GM19467 (cell line): Measurements from ENCODE around the gene PTPN6.

Source experiments
- ATAC-seq: cut with Tn5 transposase; IDR thresholded peaks from one replicate; pipeline ENCODE4 v1.9.1; 2021; ENCODE audit warnings: mild to moderate bottlenecking, moderate library complexity; ENCODE audit not compliant: unreplicated experiment

The PTPN6 gene

GRCh38 chr12:6921996-6922946 is 28.9 kb upstream of the PTPN6 start:
- ATAC-seq, result no peak

DNA sequence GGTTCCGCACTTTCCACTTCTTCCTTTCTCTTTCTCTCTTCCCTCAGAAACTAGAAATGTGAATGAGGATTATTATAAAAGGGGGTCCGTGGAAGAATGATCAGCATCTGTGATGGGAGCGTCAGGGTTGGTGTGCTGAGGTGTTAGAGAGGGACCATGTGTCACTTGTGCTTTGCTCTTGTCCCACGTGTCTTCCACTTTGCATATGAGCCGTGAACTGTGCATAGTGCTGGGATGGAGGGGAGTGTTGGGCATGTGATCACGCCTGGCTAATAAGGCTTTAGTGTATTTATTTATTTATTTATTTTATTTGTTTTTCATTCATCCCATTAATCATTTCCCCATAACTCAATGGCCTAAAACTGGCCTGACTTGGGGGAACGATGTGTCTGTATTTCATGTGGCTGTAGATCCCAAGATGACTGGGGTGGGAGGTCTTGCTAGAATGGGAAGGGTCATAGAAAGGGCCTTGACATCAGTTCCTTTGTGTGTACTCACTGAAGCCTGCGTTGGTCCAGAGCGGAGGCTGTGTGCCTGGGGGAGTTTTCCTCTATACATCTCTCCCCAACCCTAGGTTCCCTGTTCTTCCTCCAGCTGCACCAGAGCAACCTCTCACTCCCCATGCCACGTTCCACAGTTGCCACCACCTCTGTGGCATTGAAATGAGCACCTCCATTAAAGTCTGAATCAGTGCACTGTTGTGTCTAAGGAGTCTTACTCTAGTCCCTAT is 28.0 kb upstream of the PTPN6 start:
- ATAC-seq, result no peak

GRCh38 chr12:6923851-6924250 is 27.3 kb upstream of the PTPN6 start:
- ATAC-seq, result no peak

DNA sequence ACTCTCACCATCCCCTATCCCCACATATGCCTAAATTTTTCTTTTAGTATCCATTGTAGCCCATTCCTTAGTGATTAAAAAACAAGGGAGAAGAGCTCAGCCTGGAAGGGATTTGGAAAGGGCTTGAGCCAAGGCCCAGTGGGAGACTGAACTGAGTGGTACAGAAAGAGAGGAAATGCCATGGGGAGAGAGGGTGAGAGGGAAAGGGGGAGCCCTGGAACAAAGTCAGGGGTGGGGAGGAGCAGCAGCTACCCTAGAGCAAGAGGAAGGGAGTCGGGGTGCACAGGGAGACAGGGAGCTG is 26.0 kb upstream of the PTPN6 start:
- no peak for ATAC-seq

- no peak for ATAC-seq
Measured at GRCh38 chr12:6925540-6926279, 25.4 kb upstream of the PTPN6 start.

DNA sequence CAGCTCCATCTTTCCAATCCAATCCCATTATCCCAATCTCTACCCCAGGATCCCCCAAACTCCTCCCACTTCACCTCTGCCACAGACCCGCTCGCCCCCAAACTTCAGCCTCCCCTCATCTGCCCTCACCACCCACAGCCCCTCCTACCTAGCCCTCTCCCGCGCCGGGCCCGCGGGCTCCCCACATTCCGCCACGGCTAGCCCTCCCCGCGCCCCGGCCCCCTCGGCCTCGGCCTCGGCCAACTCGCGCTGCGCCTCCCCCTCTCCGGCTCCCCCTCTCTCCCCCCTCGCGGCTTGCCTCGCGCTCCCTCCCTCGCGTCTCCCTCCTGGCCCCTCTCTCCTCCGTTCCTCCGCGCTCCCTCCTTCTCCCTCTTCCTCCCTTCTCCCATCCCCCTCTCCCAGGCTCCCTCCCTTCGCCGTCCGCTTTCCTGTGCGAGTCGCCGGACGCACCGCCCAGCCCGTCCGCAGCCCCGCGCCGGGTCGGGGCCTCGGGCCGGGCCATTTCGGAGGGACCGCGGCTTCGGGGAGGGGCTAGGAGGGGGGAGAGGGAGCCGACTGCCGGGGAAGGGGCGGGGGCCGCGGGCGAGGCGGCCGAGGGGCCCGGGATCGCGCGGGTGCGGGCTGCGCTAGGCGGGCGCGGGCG is 23.7 kb upstream of the PTPN6 start, which contains the start of gene ATN1:
TSS of gene ATN1 (plus strand) at position 581 of the 643 bp plus-strand sequence. CDS start 6,043 bp downstream, outside the sequence.
- no peak for ATAC-seq

- ATAC-seq, result no peak
Measured at GRCh38 chr12:6928022-6928702, 23.0 kb upstream of the PTPN6 start.

GRCh38 chr12:6928703-6929407 is 22.3 kb upstream of the PTPN6 start:
- ATAC-seq, result no peak

DNA sequence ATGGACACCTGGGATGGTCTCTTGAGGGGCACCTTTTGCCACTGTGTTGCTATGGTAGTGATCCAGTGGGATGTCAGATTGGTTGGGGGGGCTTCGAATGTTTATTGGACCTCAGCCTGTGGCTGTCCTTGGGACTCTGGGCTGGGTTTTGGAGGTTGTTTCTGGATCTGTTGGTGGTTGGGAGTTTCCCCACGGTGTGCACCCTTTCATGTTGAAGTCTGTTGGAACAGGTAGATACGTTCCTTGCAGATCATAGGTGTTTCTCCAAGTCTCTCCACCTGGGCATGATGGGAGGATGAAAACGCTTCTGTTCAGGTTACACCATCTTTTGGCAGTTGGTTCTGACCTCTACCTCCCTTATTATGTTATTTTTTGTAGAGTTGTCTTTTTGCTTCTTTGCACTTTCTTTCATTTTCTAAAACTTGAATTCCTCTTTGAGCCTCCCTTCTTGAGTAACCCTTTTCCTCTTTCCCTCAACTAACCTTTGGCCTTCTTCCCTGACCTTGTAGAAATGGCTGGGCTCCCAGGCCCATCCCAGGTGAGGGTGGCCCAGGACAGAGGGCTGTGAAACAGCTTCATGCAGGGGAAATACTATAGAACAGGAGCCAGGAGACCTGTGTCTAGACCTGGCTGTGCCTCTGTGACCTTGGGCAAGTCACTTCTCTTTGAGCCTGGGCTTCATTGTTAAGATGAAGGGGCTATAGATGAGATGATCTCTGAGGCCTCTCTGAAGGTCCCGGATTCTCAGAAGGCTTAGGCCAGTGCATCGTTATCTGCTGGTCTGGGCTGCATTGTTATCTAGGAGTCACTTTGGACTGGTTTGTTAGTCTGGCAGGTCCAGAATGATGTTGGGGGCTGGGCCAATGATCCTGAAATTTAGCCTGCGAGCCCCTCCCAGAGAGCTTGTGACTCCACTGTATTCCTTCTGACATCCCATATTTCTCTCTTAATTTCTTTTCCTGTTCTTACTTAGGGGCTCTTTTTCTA is 21.4 kb upstream of the PTPN6 start:
- no peak for ATAC-seq

GRCh38 chr12:6932766-6933165 is 18.4 kb upstream of the PTPN6 start:
- no peak for ATAC-seq

GRCh38 chr12:6934110-6934509 is 17.0 kb upstream of the PTPN6 start:
- ATAC-seq, result no peak

GRCh38 chr12:6935371-6936193 is 15.6 kb upstream of the PTPN6 start:
- ATAC-seq, result no peak

- ATAC-seq, result no peak
Measured at GRCh38 chr12:6936194-6936635, 14.9 kb upstream of the PTPN6 start.

- peak; percentile 7 for ATAC-seq
Measured at GRCh38 chr12:6936636-6937480, 14.3 kb upstream of the PTPN6 start.

DNA sequence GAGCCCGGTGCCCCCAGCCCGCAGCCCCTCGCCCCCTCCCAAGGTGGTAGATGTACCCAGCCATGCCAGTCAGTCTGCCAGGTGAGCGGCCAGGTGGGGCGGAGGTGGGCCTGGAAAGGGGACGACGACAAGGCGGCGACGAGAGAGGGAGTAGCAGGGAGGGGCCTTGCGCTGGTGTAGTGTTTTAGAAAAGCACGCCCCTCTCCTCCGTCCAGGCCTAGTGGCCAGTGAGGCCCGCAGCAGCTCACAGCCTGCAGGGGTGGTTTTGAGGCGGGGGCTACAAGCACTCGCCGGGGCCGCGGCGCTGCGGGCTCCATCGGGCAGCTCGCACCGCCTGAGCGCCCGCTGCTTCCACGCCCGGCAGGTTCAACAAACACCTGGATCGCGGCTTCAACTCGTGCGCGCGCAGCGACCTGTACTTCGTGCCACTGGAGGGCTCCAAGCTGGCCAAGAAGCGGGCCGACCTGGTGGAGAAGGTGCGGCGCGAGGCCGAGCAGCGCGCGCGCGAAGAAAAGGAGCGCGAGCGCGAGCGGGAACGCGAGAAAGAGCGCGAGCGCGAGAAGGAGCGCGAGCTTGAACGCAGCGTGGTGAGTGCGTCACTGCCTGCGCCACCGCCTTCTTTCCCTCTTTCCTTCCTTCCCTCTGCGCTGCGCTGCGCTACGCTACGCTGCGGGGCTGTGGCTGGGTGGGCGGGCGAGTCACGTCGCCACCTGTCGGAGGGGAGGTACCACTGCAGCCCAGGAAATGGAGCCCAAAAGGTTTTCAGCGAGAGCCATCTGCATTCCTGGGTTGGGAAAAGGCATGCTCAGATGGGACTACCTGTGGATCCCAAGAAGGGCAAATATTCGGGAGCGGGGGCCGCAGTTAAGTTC is 13.4 kb upstream of the PTPN6 start:
- ATAC-seq, result peak; percentile 77
